Choroid plexus epithelial cell (primary cell): ENCODE measurements around the gene GREM1.

Experiments used
- DNase-seq: peaks from one replicate; pipeline ENCODE4 v3.0.0-alpha.2; 2010; ENCODE audit warnings: low read depth
- H3K4me3 ChIP-seq: 2 replicates; pipeline ENCODE4 v1.5.1; 2011; ENCODE audit warnings: low read depth, mild to moderate bottlenecking, control low read depth, low read length, moderate library complexity
- TF ChIP-seq, protein P1 (sequence below): conservative IDR thresholded peaks from 2 replicates; pipeline ENCODE4 v1.5.1; 2011; ENCODE audit warnings: low read depth, mild to moderate bottlenecking, control low read depth, inconsistent platforms, low read length, moderate library complexity

The GREM1 gene

GRCh38 chr15:32746116-32746857 lies 28.5 kb downstream of the GREM1 start:
- no peak for DNase-seq
- TF ChIP-seq, protein P1, sequence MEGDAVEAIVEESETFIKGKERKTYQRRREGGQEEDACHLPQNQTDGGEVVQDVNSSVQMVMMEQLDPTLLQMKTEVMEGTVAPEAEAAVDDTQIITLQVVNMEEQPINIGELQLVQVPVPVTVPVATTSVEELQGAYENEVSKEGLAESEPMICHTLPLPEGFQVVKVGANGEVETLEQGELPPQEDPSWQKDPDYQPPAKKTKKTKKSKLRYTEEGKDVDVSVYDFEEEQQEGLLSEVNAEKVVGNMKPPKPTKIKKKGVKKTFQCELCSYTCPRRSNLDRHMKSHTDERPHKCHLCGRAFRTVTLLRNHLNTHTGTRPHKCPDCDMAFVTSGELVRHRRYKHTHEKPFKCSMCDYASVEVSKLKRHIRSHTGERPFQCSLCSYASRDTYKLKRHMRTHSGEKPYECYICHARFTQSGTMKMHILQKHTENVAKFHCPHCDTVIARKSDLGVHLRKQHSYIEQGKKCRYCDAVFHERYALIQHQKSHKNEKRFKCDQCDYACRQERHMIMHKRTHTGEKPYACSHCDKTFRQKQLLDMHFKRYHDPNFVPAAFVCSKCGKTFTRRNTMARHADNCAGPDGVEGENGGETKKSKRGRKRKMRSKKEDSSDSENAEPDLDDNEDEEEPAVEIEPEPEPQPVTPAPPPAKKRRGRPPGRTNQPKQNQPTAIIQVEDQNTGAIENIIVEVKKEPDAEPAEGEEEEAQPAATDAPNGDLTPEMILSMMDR = no peak
- no peak overlapping the region for H3K4me3 ChIP-seq

DNA sequence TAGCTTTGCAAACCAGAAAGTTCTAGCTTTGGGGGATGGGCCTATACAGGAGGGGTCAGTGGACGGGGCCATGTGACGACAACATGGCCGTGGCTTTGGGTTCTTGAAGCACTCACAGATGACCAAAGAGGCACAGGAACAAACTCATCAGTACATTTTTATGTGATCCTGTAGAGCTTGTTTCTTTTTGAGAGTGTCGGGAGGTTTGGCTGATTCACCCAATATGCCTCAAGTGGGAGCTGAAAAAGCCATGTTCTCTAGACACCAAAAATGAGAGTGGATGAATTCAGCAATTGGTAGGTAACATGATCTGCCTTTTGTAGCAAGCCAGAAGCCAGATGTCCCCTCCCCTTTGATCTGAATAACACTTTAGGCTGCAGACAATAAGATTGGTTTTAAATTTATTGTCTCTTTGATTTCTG lies 30.1 kb downstream of the GREM1 start:
- H3K4me3 ChIP-seq = no peak overlapping the region
- no peak for DNase-seq
- TF ChIP-seq, protein P1 = no peak

DNA sequence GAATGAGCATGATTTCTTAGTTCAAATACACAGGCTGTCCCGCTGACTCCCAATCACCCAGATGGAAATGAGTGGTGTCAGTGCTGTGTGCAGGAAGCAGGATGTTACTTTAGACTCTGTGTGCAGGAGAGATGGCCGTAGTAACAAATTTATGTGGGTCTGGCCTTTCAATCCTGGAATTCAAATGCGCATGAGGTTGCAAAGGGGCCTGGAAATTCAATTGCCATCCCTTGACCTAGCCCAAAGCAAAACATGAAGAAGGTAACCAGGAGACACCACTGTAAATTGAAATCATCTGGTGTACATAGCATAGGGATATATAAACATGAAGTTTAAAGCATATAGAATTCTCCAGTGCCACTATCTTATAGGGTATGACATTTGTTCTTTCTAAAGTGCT lies 33.2 kb downstream of the GREM1 start:
- no peak for DNase-seq
- TF ChIP-seq, protein P1 = no peak
- H3K4me3 ChIP-seq = no peak overlapping the region

- TF ChIP-seq, protein P1 = no peak
- DNase-seq = no peak
Observed at GRCh38 chr15:32757426-32757825, 39.6 kb downstream of the GREM1 start.

DNA sequence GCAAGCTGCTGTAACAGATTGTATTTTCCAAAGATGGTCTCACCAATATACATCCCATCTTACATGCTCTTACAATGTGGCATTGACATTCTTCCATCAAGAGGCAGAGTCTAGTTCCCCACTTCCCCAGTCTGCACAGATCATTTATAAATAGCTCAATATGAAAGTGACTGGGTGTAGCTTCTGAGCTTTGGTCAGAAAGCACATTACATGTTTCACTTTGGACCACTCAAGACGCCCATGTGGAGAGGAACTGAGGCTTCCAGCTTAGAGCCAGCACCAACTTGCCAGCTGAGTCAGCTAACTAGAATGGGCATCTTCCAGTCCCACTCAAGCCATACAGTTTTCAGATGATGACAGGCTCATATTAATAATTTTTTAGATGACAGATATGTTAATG lies 45.5 kb downstream of the GREM1 start:
- no peak overlapping the region for H3K4me3 ChIP-seq
- TF ChIP-seq, protein P1 = no peak
- DNase-seq = no peak

More at GRCh38 chr15:32757426-32757825, 39.6 kb downstream of the GREM1 start:
- no peak overlapping the region for H3K4me3 ChIP-seq

GRCh38 chr15:32765236-32765635 lies 47.4 kb downstream of the GREM1 start:
- no peak for DNase-seq
- no peak overlapping the region for H3K4me3 ChIP-seq
- TF ChIP-seq, protein P1 = no peak

DNA sequence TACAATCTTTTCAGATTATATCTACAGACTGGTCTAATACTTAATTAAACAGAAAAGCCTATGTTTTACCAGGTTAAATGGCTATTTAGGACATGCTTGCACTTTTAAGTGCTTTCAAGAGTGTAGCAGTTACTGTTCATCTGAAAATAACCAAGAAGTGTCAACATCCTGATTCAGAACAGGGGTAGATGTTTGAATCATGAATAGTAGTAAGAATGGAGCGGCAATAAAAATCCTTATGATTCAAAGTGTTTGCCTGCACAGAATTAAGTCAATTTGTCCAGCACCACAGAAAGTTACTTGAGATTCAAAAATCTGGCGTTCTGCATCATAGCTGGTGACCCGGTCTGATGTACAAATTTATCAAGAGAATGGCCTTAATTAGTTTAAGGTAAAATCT lies 48.3 kb downstream of the GREM1 start:
- no peak for DNase-seq
- TF ChIP-seq, protein P1 = no peak
- no peak overlapping the region for H3K4me3 ChIP-seq
